Measurements from ENCODE around the gene HADHB.

HADHB gene

GRCh38 chr2:26244309-26245230, at the start of gene HADHB, which contains the start of gene HADHA:
Gene HADHB, plus strand, starts transcription at chr2:26244939. Its CDS starts 9,316 bp downstream, at chr2:26254255.
Gene HADHA, minus strand, starts transcription at chr2:26244632. Its CDS starts 36 bp downstream, at chr2:26244596.
- peak; percentile 80 for DNase-seq

- no peak for DNase-seq
Measured at GRCh38 chr2:26195040-26195984, 49.4 kb upstream of the HADHB start.

DNA sequence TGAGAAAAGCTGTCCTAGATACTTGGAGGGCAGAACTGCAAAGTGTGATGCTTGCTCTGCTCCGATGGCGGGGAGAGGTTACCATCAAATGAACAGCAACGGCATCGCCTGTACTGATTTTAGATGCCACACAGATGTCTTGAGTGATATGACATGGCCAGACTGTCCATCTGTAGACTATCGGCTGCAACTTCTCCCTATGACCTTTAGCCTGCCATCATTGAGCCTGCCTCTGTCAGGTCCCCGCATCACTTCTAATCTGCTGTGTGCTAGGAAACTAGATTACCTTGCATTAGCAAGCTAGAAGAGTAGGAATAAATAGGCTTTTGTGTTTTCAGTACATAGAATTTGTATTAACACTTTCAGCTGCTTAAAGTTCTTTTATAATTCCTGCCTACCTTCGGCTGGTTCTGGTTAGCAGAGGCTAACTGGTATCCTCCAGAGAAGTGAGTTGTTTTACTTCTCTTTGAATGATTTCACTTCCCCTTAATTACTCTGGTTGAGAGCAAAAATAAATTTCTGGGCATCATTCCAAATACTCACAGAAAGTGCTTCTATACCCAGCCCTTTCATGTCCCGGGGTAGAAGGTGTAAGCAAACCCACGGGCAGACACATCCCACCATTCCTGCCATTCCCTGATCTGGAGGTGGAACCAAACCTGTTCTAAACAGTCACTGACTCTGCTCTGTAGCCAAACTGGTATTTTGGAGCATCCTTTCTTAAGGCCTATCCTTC, 47.9 kb upstream of the HADHB start:
- DNase-seq = no peak

- no peak for DNase-seq
Measured at GRCh38 chr2:26197516-26197915, 47.2 kb upstream of the HADHB start.

DNA sequence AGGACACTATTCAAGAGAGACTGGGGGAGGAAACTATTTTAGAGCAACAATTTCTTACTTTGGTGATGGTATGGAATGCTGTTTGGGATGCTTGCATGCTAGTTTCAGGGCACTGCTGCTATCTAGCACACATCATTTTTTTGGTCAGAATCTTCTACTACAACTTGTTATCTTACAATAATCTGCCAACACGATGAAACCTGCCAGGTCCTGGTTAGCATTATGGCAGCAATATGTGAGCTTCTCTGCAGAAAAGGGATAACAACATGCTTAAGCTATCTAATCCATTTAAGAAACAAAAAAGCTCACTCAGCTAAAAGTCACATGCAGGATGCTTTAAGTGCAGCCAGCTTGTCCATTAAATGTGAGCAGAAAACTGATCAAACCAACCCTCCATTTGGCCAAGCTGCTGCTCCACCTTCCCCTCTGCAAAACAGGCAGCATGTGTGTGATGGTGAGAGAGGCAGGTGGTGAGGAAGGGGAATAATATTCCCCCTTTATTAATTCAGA, 41.7 kb upstream of the HADHB start:
- no peak for DNase-seq

GRCh38 chr2:26203906-26204305, 40.8 kb upstream of the HADHB start:
- no peak for DNase-seq

DNA sequence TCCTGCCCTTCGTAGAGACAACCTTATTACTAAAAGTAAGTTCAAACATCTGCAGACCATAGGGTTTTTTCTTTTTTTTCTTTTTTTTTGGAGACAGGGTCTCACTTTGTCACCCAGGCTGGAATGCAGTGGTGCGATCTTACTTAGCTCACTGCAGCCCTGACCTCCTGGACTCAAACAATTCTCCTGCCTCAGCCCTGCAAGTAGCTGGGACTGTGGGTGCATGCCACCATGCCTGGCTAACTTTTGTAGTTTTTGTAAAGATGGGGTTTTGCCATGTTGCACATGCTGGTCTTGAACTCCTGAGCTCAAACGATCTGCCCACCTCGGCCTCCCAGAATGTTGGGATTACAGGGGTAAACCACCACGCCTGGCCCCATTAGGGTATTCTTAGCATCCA, 32.7 kb upstream of the HADHB start:
- no peak for DNase-seq

GRCh38 chr2:26214759-26215158, 30.0 kb upstream of the HADHB start:
- no peak for DNase-seq

DNA sequence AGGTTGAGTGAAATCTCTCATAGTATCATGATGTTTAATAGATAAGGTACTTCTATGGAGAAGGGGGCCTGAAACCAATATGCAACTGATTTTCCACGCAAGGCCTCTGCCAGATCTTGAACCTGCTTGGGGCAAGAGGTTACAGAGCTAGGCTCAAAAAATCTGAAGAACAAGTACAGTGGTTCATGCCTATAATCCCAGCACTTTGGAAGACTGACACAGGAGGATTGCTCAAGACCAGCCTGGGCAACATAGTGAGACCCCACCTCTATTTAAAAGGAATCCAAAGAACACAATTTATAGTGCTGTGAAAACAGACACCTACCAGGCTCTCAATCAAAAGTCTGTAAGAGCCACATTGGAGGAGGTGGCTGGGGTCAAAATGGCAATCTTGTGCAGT, 28.9 kb upstream of the HADHB start:
- DNase-seq = no peak

DNA sequence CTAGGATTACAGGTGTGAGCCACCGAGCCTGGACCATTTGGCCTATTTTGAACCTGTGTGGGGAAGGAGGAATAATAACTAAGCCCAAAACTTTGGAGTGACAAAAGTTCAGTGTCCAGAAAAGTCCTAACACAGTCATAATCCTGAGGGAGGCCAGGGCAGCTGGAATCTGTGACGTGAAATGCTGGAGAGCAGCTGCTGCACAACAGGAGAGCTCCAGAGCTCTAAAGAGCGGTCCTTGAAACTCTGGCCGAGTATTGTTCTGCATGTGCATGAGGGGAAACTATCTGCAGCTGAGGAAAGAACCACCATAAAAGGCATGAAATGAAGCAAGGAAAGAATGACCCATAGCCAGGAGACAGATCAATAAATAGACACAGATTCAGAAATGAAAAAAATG, 28.2 kb upstream of the HADHB start:
- no peak for DNase-seq

DNA sequence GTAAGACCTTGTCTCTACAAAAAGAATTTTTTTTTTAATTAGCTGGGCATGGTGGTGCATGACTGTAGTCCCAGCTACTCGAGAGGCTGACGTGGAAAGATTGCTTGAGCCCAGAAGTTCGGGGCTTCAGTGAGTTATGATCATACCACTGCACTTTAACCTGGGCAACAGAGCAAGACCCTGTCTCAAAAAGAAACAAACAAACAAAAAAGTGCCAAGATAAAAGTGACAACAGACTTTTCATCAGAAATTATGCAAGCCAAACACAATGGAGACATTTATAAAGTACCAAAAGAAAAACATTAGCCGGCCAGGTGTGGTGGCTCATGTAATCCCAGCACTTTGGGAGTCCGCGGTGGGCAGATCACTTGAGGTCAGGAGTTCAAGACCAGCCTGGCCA, 27.0 kb upstream of the HADHB start:
- no peak for DNase-seq

GRCh38 chr2:26223018-26223417, 21.7 kb upstream of the HADHB start:
- DNase-seq = no peak

- DNase-seq = no peak
Measured at GRCh38 chr2:26224095-26224494, 20.6 kb upstream of the HADHB start.

- DNase-seq = no peak
Measured at GRCh38 chr2:26229595-26229994, 15.1 kb upstream of the HADHB start.

- DNase-seq = no peak
Measured at GRCh38 chr2:26230806-26231205, 13.9 kb upstream of the HADHB start.

DNA sequence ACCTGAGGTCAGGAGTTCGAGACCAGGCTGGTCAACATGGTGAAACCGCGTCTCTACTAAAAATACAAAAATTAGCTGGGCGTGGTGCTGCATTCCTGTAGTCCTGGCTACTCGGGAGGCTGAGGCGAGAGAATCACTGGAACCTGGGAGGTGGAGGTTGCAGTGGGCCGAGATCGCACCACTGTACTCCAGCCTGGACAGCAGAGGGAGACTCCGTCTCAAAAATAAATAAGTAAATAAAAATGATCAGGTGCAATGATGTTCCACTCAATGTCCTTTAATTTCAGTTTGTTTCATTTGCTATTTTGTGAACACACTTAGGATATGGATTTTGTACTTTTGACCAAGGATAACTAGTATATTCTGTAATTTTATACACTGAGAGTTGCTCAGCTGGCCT, 9.7 kb upstream of the HADHB start:
- no peak for DNase-seq

- no peak for DNase-seq
Measured at GRCh38 chr2:26237868-26238267, 6.9 kb upstream of the HADHB start.

GRCh38 chr2:26238311-26238958, 6.3 kb upstream of the HADHB start:
- no peak for DNase-seq

GRCh38 chr2:26241928-26242436, 2.8 kb upstream of the HADHB start:
- DNase-seq = no peak

GRCh38 chr2:26243470-26244308, 1.1 kb upstream of the HADHB start:
- no peak for DNase-seq

GRCh38 chr2:26245231-26245732, 543 bp downstream of the HADHB start:
- peak; percentile 33 for DNase-seq

Measured in activated gamma-delta T cell treated with Interleukin-2 at 50 U/mL for 16 hours (primary cell).